Esophagus squamous epithelium (tissue), 5 donors: ENCODE results near the gene ANAPC10. TPM values are rescaled to one million over a fixed set of nuclear protein-coding genes. Genes with fewer than 3 reads are reported as not detected.

Source experiments
- DNase-seq: peaks from one replicate; lab custom pipeline; 2025; lab: John Stamatoyannopoulos, UW
- H3K27ac ChIP-seq, 4 donors: fragments of 200-600 bp; sonication (generic); one replicate each; pipeline ENCODE4 v1.5.1; 2016 to 2019; ENCODE audit warnings: mild to moderate bottlenecking in 1 of 4
- H3K27me3 ChIP-seq, 4 donors: fragments of 200-600 bp; sonication (generic); 1 replicate in 3 of 4; 2 replicates in 1 of 4; pipeline versions ENCODE4 v1.5.1 to v1.6.0; 2017 to 2021; ENCODE audit warnings: antibody characterized with exemption in 1 of 4
- H3K36me3 ChIP-seq, 3 donors: fragments of 200-600 bp; sonication (generic); one replicate each; pipeline ENCODE4 v1.5.1; 2016 to 2019
- H3K4me1 ChIP-seq, 3 donors: fragments of 200-600 bp; sonication (generic); one replicate each; pipeline ENCODE4 v1.5.1; 2017 to 2019
- H3K4me3 ChIP-seq, 4 donors: fragments of 200-600 bp; sonication (generic); 1 replicate in 3 of 4; 2 replicates in 1 of 4; pipeline ENCODE4 v1.5.1; 2016 to 2019; ENCODE audit warnings: mild to moderate bottlenecking in 2 of 4, moderate library complexity in 1 of 4
- H3K9me3 ChIP-seq, 3 donors: fragments of 200-600 bp; sonication (generic); one replicate each; pipeline ENCODE4 v1.5.1; 2016 to 2019
- CTCF ChIP-seq, 6 experiments: fragments of 450-650 bp in 4 of 6; fragments of 200-600 bp in 2 of 6; sonication (generic) in 2 of 6; IDR thresholded peaks; one replicate each; pipeline ENCODE4 v1.5.1; 2016 to 2019; ENCODE audit warnings: antibody characterized with exemption in 6 of 6, mild to moderate bottlenecking in 4 of 6, moderate library complexity in 4 of 6
- POLR2A ChIP-seq, 4 donors: fragments of 450-650 bp; IDR thresholded peaks; one replicate each; pipeline ENCODE4 v1.6.1; 2017; ENCODE audit warnings: antibody characterized with exemption in 4 of 4, mild to moderate bottlenecking in 4 of 4, moderate library complexity in 3 of 4
- WGBS, 2 donors: methylation state at CpG; one replicate each; pipeline ENCODE4 v1.1.5; 2018; 5-methylcytosine and 5-hydroxymethylcytosine counted together
- intact Hi-C: fragments of 100-400 bp; cut with DNase I; formaldehyde crosslinking; loops from one replicate; pipeline ENCODE4 v1.15.0; 2022
- total RNA-seq, 4 donors: library from RNA; depleted of rRNA; stranded (reverse); fragments of >200 nt; gene quantifications; one replicate each; pipeline ENCODE4 v1.1.0, GENCODE V29; 2016
- donor health status: DM: yes; HTN: yes; CAD: no.

The ANAPC10 gene
- total RNA-seq, 4 donors from 2014 or later: 13.1 to 21.2 (median 19.5) TPM

GRCh38 chr4:145093638-145094037, 4.4 kb downstream of the ANAPC10 start:
- intact Hi-C loops: no loop called here
- Histone ChIP-seq H3K27me3 (no peaks in the 10 kb centered on the region), H3K4me3 (no peak overlapping the region), H3K27ac (no peak overlapping the region), H3K36me3 (peaks cover 0 to 65% (median 3%) of the 10 kb centered on the region in 3 donors), H3K4me1 (peaks cover 7 to 24% (median 7%) of the 10 kb centered on the region in 3 donors), H3K9me3 (peaks cover 0 to 12% (median 0%) of the 10 kb centered on the region in 3 donors)
- TF ChIP-seq POLR2A (IDR thresholded peaks at IDR 0.05) (no peak), CTCF (IDR thresholded peaks at IDR 0.05) (no peak)
- WGBS, 2 donors: 89 to 100% methylated on average over 2 of the region's 2 CpGs
- DNase-seq: no peak

DNA sequence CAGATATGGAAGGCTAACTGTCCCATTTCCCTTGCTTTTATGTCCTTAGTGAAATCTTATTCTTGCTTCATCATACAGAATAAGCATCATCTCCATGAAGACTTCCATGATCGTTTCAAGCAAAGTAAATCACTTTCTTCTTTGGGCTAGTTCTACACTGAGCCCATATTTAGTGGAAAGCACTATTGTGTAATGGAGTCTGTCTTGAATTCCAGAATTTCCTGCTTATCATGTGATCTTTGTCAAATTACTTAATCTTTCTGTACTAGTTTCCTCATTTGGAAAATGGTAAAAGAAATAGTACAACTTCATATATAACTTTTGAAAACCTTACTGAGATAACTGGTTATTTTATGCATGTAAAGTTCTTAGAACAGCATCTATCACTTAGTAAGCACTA, 7.6 kb downstream of the ANAPC10 start:
- no peak for TF ChIP-seq CTCF (IDR thresholded peaks at IDR 0.05)
- no peak for TF ChIP-seq POLR2A (IDR thresholded peaks at IDR 0.05)
- intact Hi-C loops: no loop called here
- Histone ChIP-seq H3K4me3 (no peak overlapping the region), H3K4me1 (peaks cover 0 to 4% (median 0%) of the 10 kb centered on the region in 3 donors), H3K36me3 (peaks cover 3 to 87% (median 6%) of the 10 kb centered on the region in 3 donors), H3K27me3 (no peaks in the 10 kb centered on the region), H3K9me3 (peaks cover 0 to 12% (median 0%) of the 10 kb centered on the region in 3 donors), H3K27ac (no peak overlapping the region)
- DNase-seq: no peak
- WGBS, 2 donors: 76 to 81% methylated on average over 1 of the region's 1 CpG

- H3K27ac ChIP-seq: no peak overlapping the region
- no peaks in the 10 kb centered on the region for H3K4me1 ChIP-seq
- intact Hi-C loops: no loop called here
- WGBS, 2 donors: 90 to 100% methylated on average over 1 of the region's 1 CpG
- H3K4me3 ChIP-seq: no peak overlapping the region
- no peak for DNase-seq
- H3K36me3 ChIP-seq: peaks cover 0 to 79% (median 6%) of the 10 kb centered on the region in 3 donors
- H3K9me3 ChIP-seq: no peaks in the 10 kb centered on the region
- TF ChIP-seq CTCF (IDR thresholded peaks at IDR 0.05) (no peak), POLR2A (IDR thresholded peaks at IDR 0.05) (no peak)
- H3K27me3 ChIP-seq: no peaks in the 10 kb centered on the region
Measured at GRCh38 chr4:145083891-145084605, 13.9 kb downstream of the ANAPC10 start.

DNA sequence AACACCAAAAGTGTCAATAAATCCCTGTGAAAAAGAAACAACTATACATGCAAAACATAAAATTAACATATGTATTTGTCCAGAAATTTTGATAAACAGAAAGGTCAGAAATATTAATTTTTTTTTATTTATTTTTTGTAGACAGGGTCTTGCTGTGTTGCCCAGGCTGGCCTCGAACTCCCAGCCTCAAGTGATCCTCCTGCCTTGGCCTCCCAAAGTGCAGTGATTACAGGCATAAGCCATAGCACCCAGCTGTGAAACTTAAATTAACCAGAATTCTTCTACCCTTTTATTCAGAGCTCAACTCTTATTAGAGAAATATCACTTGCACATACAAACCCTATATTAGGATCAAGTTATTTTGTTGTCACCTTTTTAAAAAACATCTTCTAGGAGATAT, 16.2 kb downstream of the ANAPC10 start:
- Histone ChIP-seq H3K27ac (no peak overlapping the region), H3K36me3 (peaks cover 0 to 74% (median 1%) of the 10 kb centered on the region in 3 donors), H3K4me3 (no peak overlapping the region), H3K27me3 (no peaks in the 10 kb centered on the region), H3K4me1 (no peaks in the 10 kb centered on the region), H3K9me3 (no peaks in the 10 kb centered on the region)
- intact Hi-C loops: no loop called here
- DNase-seq: no peak
- TF ChIP-seq CTCF (IDR thresholded peaks at IDR 0.05): no peak
- no peak for TF ChIP-seq POLR2A (IDR thresholded peaks at IDR 0.05)
- 95 to 100% methylated on average over 1 of the region's 1 CpG for WGBS, 2 donors

- H3K9me3 ChIP-seq: no peaks in the 10 kb centered on the region
- no peak for DNase-seq
- no peak overlapping the region for H3K4me3 ChIP-seq
- H3K27ac ChIP-seq: no peak overlapping the region
- H3K4me1 ChIP-seq: no peaks in the 10 kb centered on the region
- intact Hi-C loops: no loop called here
- H3K27me3 ChIP-seq: no peaks in the 10 kb centered on the region
- 83 to 84% methylated on average over 2 of the region's 2 CpGs for WGBS, 2 donors
- TF ChIP-seq CTCF (IDR thresholded peaks at IDR 0.05) (no peak), POLR2A (IDR thresholded peaks at IDR 0.05) (no peak)
- peaks cover 0 to 38% (median 0%) of the 10 kb centered on the region in 3 donors for H3K36me3 ChIP-seq
Measured at GRCh38 chr4:145076469-145076855, 21.5 kb downstream of the ANAPC10 start.
